SIG-M5 treated with dmso at 0.1 percent for 504 hours (cell line): Measurements from ENCODE around the gene PTPRS.

Experiments
- DNase-seq: peaks from one replicate; lab custom pipeline; 2025; ENCODE audit not compliant: unreplicated experiment; lab: John Stamatoyannopoulos, UW

PTPRS gene

GRCh38 chr19:5309438-5310204 lies 31.0 kb downstream of the PTPRS start:
- DNase-seq = no peak

GRCh38 chr19:5308451-5309437 lies 31.9 kb downstream of the PTPRS start:
- no peak for DNase-seq

GRCh38 chr19:5307655-5308054 lies 33.0 kb downstream of the PTPRS start:
- no peak for DNase-seq

- DNase-seq = no peak
These were observed 35.4 kb downstream of the PTPRS start for GRCh38 chr19:5305163-5305562.

- DNase-seq = no peak
These were observed 36.1 kb downstream of the PTPRS start for GRCh38 chr19:5304486-5304885.

- no peak for DNase-seq
These were observed 37.4 kb downstream of the PTPRS start for GRCh38 chr19:5303208-5303607.

GRCh38 chr19:5302396-5302795 lies 38.2 kb downstream of the PTPRS start:
- no peak for DNase-seq

GRCh38 chr19:5299137-5299536 lies 41.5 kb downstream of the PTPRS start:
- no peak for DNase-seq

GRCh38 chr19:5298471-5298901 lies 42.1 kb downstream of the PTPRS start:
- DNase-seq = peak; percentile 19

GRCh38 chr19:5297272-5297669 lies 43.3 kb downstream of the PTPRS start:
- no peak for DNase-seq

- no peak for DNase-seq
These were observed 43.9 kb downstream of the PTPRS start for GRCh38 chr19:5296457-5297271.

GRCh38 chr19:5296021-5296420 lies 44.6 kb downstream of the PTPRS start:
- DNase-seq = no peak

GRCh38 chr19:5294403-5295160 lies 46.0 kb downstream of the PTPRS start:
- no peak for DNase-seq

GRCh38 chr19:5293612-5294378 lies 46.8 kb downstream of the PTPRS start:
- DNase-seq = no peak

- DNase-seq = no peak
These were observed 47.6 kb downstream of the PTPRS start for GRCh38 chr19:5292822-5293611.

- no peak for DNase-seq
These were observed 48.2 kb downstream of the PTPRS start for GRCh38 chr19:5292453-5292821.

- DNase-seq = no peak
These were observed 48.9 kb downstream of the PTPRS start for GRCh38 chr19:5291588-5292193.
